NCI-H2171 (cell line): ENCODE measurements around the gene NCAM1.

Experiments
- DNase-seq: peaks from one replicate; lab custom pipeline; 2025; lab: John Stamatoyannopoulos, UW

NCAM1 gene

GRCh38 chr11:113131036-113131775 lies 170.0 kb downstream of the NCAM1 start:
- no peak for DNase-seq

- DNase-seq: no peak
These were observed 171.9 kb downstream of the NCAM1 start for GRCh38 chr11:113133071-113133470.

GRCh38 chr11:113134626-113135025 lies 173.4 kb downstream of the NCAM1 start:
- no peak for DNase-seq

- DNase-seq: peak; percentile 51
These were observed 176.7 kb downstream of the NCAM1 start for GRCh38 chr11:113137713-113138529.

- DNase-seq: no peak
These were observed 177.5 kb downstream of the NCAM1 start for GRCh38 chr11:113138731-113139130.

- DNase-seq: no peak
These were observed 179.8 kb downstream of the NCAM1 start for GRCh38 chr11:113141010-113141409.

- DNase-seq: peak; percentile 15
These were observed 181.3 kb downstream of the NCAM1 start for GRCh38 chr11:113142508-113142907.

GRCh38 chr11:113147249-113147648 lies 186.0 kb downstream of the NCAM1 start:
- DNase-seq: no peak

GRCh38 chr11:113148076-113148475 lies 186.9 kb downstream of the NCAM1 start:
- no peak for DNase-seq

GRCh38 chr11:113148652-113149051 lies 187.4 kb downstream of the NCAM1 start:
- DNase-seq: no peak

- DNase-seq: no peak
These were observed 190.3 kb downstream of the NCAM1 start for GRCh38 chr11:113151521-113151920.

- no peak for DNase-seq
These were observed 191.3 kb downstream of the NCAM1 start for GRCh38 chr11:113152500-113152899.

- no peak for DNase-seq
These were observed 192.6 kb downstream of the NCAM1 start for GRCh38 chr11:113153847-113154246.

GRCh38 chr11:113159988-113160807 lies 199.0 kb downstream of the NCAM1 start:
- DNase-seq: no peak

- DNase-seq: no peak
These were observed 199.5 kb downstream of the NCAM1 start for GRCh38 chr11:113160808-113161124.

- no peak for DNase-seq
These were observed 200.7 kb downstream of the NCAM1 start for GRCh38 chr11:113161711-113162591.

- DNase-seq: no peak
These were observed 201.4 kb downstream of the NCAM1 start for GRCh38 chr11:113162592-113162962.

GRCh38 chr11:113163291-113164030 lies 202.2 kb downstream of the NCAM1 start:
- DNase-seq: no peak

GRCh38 chr11:113166280-113166679 lies 205.1 kb downstream of the NCAM1 start:
- DNase-seq: no peak

GRCh38 chr11:113167599-113167998 lies 206.4 kb downstream of the NCAM1 start:
- DNase-seq: no peak
